MM.1S (cell line): Measurements from ENCODE around the gene GUCY2C.

Experiments
- CTCF ChIP-seq: fragments of 300-600 bp; sonication (generic); IDR thresholded peaks from 2 replicates; pipeline ENCODE4 v1.5.1; 2016; ENCODE audit warnings: antibody characterized with exemption, low read length, mixed read lengths
- EZH2 ChIP-seq: fragments of 300-600 bp; sonication (generic); optimal IDR thresholded peaks from 2 replicates; pipeline ENCODE3; 2017; ENCODE audit warnings: low read depth, mild to moderate bottlenecking, antibody characterized with exemption, low read length, mixed read lengths

DNA sequence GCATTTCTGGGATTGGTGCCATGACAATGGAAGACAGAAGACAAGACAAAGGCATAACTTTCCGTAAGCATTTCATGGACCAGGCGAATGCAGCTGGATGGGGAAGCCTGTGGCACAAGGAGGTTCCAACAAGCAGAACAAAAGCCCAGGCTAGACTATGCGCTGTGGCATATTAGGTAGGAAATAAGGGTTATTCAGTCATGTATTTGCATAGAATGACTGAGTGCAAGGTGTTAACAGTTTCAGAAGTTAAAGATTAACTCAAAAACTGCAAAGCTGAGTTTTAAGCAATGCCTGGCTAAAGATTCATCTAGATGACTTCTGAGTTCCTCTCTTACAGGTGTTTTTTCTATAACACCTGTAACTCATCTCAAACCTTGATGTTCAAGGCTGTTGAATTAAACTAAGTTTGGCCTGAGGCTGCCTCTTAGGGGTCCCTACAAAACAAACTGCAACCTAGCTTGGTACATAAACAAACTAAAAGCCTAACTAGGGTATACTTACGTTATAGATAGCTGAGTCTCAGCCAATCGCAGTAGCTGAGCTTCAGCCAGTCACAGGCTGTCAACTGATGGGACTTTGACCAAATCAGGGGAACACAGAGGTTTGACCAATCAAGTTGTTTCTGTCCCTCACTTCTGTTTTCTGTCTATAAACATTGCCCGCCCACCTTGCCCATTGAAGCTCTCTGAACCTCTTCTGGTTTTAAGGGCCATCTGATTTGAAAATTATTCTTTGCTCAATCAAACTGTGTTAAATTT, 76.5 kb downstream of the GUCY2C start:
- TF ChIP-seq CTCF (no peak), EZH2 (no peak)
